Liver (tissue), 9 donors: ENCODE data around the gene ZSWIM8. TPM values are rescaled to one million over a fixed set of nuclear protein-coding genes. Genes with fewer than 3 reads are reported as not detected.

Experiments
- DNase-seq: peaks from one replicate; pipeline ENCODE4 v3.0.0-alpha.2; 2017; ENCODE audit warnings: low spot score
- H3K27ac ChIP-seq, 2 donors: one replicate each; pipeline ENCODE4 v1.7.0; 2013; ENCODE audit warnings: inconsistent platforms in 2 of 2, low read length in 2 of 2, control low read depth in 1 of 2, low read depth in 1 of 2, mild to moderate bottlenecking in 1 of 2
- H3K27me3 ChIP-seq, 4 donors: one replicate each; pipeline versions ENCODE4 v1.6.1 to v1.7.0; 2013; ENCODE audit warnings: low read length in 3 of 4, inconsistent platforms in 1 of 4, mild to moderate bottlenecking in 1 of 4, moderate library complexity in 1 of 4; ENCODE audit not compliant: control insufficient read depth in 4 of 4, insufficient read depth in 4 of 4
- H3K36me3 ChIP-seq, 4 donors: one replicate each; pipeline versions ENCODE4 v1.6.1 to v1.7.0; 2013; ENCODE audit warnings: low read length in 3 of 4, mild to moderate bottlenecking in 3 of 4, low read depth in 1 of 4, moderate library complexity in 1 of 4; ENCODE audit not compliant: control insufficient read depth in 4 of 4, insufficient read depth in 3 of 4
- H3K4me1 ChIP-seq, 4 donors: one replicate each; pipeline versions ENCODE4 v1.6.1 to v1.7.0; 2013; ENCODE audit warnings: low read length in 3 of 4, mild to moderate bottlenecking in 3 of 4, moderate library complexity in 1 of 4; ENCODE audit not compliant: control insufficient read depth in 4 of 4, insufficient read depth in 4 of 4
- H3K4me3 ChIP-seq, 3 donors: one replicate each; pipeline versions ENCODE4 v1.6.1 to v1.7.0; 2013; ENCODE audit warnings: low read length in 3 of 3, control low read depth in 1 of 3, low read depth in 1 of 3, mild to moderate bottlenecking in 1 of 3
- H3K9ac ChIP-seq, 2 donors: one replicate each; pipeline ENCODE4 v1.7.0; 2013; ENCODE audit warnings: low read length in 2 of 2, mild to moderate bottlenecking in 2 of 2, moderate library complexity in 2 of 2, control low read depth in 1 of 2, low read depth in 1 of 2
- H3K9me3 ChIP-seq, 4 donors: one replicate each; pipeline versions ENCODE4 v1.6.1 to v1.7.0; 2013; ENCODE audit warnings: low read length in 3 of 4; ENCODE audit not compliant: control insufficient read depth in 4 of 4
- EGR1 ChIP-seq, 2 donors: IDR thresholded peaks; 2 replicates each; pipeline ENCODE4 v1.6.1; 2016 to 2018; ENCODE audit warnings: antibody characterized with exemption in 2 of 2, low read depth in 2 of 2
- FOXA1 ChIP-seq: IDR thresholded peaks from 2 replicates; pipeline ENCODE4 v1.6.1; 2016; ENCODE audit warnings: antibody characterized with exemption
- FOXA2 ChIP-seq: IDR thresholded peaks from 2 replicates; pipeline ENCODE4 v1.6.1; 2016; ENCODE audit warnings: antibody characterized with exemption
- GABPA ChIP-seq, 2 donors: IDR thresholded peaks in 1 of 2; conservative IDR thresholded peaks in 1 of 2; 2 replicates each; pipeline ENCODE4 v1.6.1; 2016; ENCODE audit warnings: antibody characterized with exemption in 2 of 2, mild to moderate bottlenecking in 1 of 2, moderate library complexity in 1 of 2
- HNF4A ChIP-seq, 2 donors: conservative IDR thresholded peaks; 2 replicates each; pipeline ENCODE4 v1.6.1; 2016; ENCODE audit warnings: antibody characterized with exemption in 2 of 2, mild to moderate bottlenecking in 2 of 2
- HNF4G ChIP-seq: IDR thresholded peaks from 2 replicates; pipeline ENCODE4 v1.6.1; 2016; ENCODE audit warnings: antibody characterized with exemption
- JUND ChIP-seq, 2 donors: IDR thresholded peaks; 2 replicates each; pipeline ENCODE4 v1.6.1; 2016; ENCODE audit warnings: antibody characterized with exemption in 2 of 2
- NR2F2 ChIP-seq: IDR thresholded peaks from 2 replicates; pipeline ENCODE4 v1.6.1; 2016; ENCODE audit warnings: antibody characterized with exemption
- RAD21 ChIP-seq, 2 donors: IDR thresholded peaks; 2 replicates each; pipeline ENCODE4 v1.6.1; 2016; ENCODE audit warnings: antibody characterized with exemption in 2 of 2, mild to moderate bottlenecking in 2 of 2
- RXRA ChIP-seq, 2 donors: IDR thresholded peaks; 2 replicates each; pipeline ENCODE4 v1.6.1; 2017 to 2018; ENCODE audit warnings: antibody characterized with exemption in 2 of 2, mild to moderate bottlenecking in 1 of 2
- SP1 ChIP-seq: IDR thresholded peaks from 2 replicates; pipeline ENCODE4 v1.6.1; 2018; ENCODE audit warnings: antibody characterized with exemption, mild to moderate bottlenecking
- TAF1 ChIP-seq: conservative IDR thresholded peaks from 2 replicates; pipeline ENCODE4 v1.6.1; 2016; ENCODE audit warnings: antibody characterized with exemption, mild to moderate bottlenecking
- YY1 ChIP-seq: IDR thresholded peaks from 2 replicates; pipeline ENCODE4 v1.6.1; 2016; ENCODE audit warnings: antibody characterized with exemption, mild to moderate bottlenecking
- WGBS: extraction: QIAGEN DNeasy Blood & Tissue Kit; methylation state at CpG from one replicate; pipeline ENCODE4 v1.1.7; 2013; 5-methylcytosine and 5-hydroxymethylcytosine counted together
- polyA plus RNA-seq, 2 donors: library from polyadenylated mRNA; stranded (reverse) in 1 of 2; unstranded in 1 of 2; fragments of 200-250 nt in 1 of 2; fragments of >200 nt in 1 of 2; fragmentation: Nextera tagmentation in 1 of 2; extraction: Ambion mirVana in 1 of 2; gene quantifications; one replicate each; pipeline versions ENCODE4 v1.2.1 to v1.2.3, GENCODE V29; 2013 to 2015
- total RNA-seq, 2 donors: library from RNA; depleted of rRNA; stranded (reverse); fragments of >200 nt; gene quantifications; one replicate each; pipeline ENCODE4 v1.2.3, GENCODE V29; 2014
- TF ChIP-seq, protein P1 (sequence below): IDR thresholded peaks from 2 replicates; pipeline ENCODE4 v1.6.1; 2016; ENCODE audit warnings: antibody characterized with exemption
- TF ChIP-seq, protein P2 (sequence below): IDR thresholded peaks from 2 replicates; pipeline ENCODE4 v1.6.1; 2016; ENCODE audit warnings: antibody characterized with exemption
- TF ChIP-seq, protein P3 (sequence below): IDR thresholded peaks from 2 replicates; pipeline ENCODE4 v1.6.1; 2016; ENCODE audit warnings: antibody characterized with exemption
- TF ChIP-seq, protein P4 (sequence below): fragments of 150-350 bp; IDR thresholded peaks from 2 replicates; pipeline ENCODE4 v1.5.1; 2017; ENCODE audit warnings: improper control_type of control experiment, low read depth, low read length; ENCODE audit not compliant: missing input control
- TF ChIP-seq, protein P5 (sequence below): IDR thresholded peaks from 2 replicates; pipeline ENCODE4 v1.6.1; 2016; ENCODE audit warnings: antibody characterized with exemption, mild to moderate bottlenecking
- donor health status: healthy.
- donor health status: healthy.
- donor health status: healthy.
- donor health status: healthy.
- donor health status: healthy.

Gene ZSWIM8
- total and polyA plus RNA-seq, 4 donors: 33.3 to 66.2 (median 44.4) TPM

DNA sequence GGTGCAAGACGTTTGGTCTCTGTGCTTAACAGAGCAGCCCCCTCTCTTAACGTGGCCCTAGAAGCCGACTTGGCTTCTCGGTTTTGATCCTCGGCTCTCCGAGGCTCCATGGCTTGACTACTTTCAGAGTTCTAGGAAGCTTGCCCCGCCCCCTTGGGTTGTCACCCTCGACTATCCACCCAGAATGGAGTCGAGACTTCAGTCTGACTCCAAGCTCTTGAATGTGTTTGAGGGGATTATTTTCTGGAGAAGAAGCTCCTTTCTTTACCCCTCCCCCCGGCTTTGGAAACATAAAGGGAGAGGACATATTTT lies 40.8 kb upstream of the ZSWIM8 start:
- under 1% methylated on average over 10 of the region's 10 CpGs for WGBS
- no peaks in the 10 kb centered on the region for H3K27me3 ChIP-seq

DNA sequence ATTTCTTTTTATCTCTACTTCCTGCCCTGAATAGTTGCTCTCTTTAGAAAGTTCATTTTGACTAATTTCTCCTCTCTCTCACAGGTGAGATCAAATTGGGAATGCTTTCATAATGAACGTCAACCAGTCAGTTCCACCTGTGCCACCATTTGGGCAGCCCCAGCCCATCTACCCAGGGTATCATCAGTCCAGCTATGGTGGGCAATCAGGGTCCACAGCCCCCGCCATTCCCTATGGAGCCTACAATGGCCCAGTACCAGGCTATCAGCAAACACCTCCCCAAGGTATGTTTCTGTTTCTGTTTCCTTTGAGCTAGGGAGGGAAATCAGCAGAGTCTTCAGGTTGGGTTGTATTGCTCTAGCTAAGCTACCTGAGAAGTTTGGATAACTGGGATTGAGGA lies 38.7 kb upstream of the ZSWIM8 start:
- H3K9ac ChIP-seq: no peak overlapping the region
- H3K4me3 ChIP-seq: no peak overlapping the region
- no peaks in the 10 kb centered on the region for H3K27me3 ChIP-seq
- H3K36me3 ChIP-seq: peaks cover 16 to 21% (median 17%) of the 10 kb centered on the region in 4 donors
- TF ChIP-seq GABPA (IDR thresholded peaks at IDR 0.05 in 1 of 2, conservative IDR thresholded peaks at IDR 0.05 in 1 of 2) (no peak), HNF4A (conservative IDR thresholded peaks at IDR 0.05) (no peak), FOXA2 (no peak), RXRA (IDR thresholded peaks at IDR 0.05) (no peak), NR2F2 (no peak), HNF4G (no peak)
- no peak for DNase-seq
- 89% methylated on average over 2 of the region's 2 CpGs for WGBS
- no peaks in the 10 kb centered on the region for H3K9me3 ChIP-seq
- peaks cover 14 to 43% (median 32%) of the 10 kb centered on the region in 4 donors for H3K4me1 ChIP-seq
- no peak overlapping the region for H3K27ac ChIP-seq

More for the DNA sequence above, 40.8 kb upstream of the ZSWIM8 start:
- peak overlapping the region; percentile 90 to 98 (median 98) for H3K4me3 ChIP-seq
- peaks cover 7 to 29% (median 19%) of the 10 kb centered on the region in 4 donors for H3K4me1 ChIP-seq
- peak; percentile 73 for DNase-seq
- no peak for TF ChIP-seq RAD21 (IDR thresholded peaks at IDR 0.05)
- peak overlapping the region; percentile 85 to 98 for H3K9ac ChIP-seq
- H3K27ac ChIP-seq: peak overlapping the region; percentile 94 to 99
- H3K9me3 ChIP-seq: no peaks in the 10 kb centered on the region
- peaks cover 6 to 14% (median 11%) of the 10 kb centered on the region in 4 donors for H3K36me3 ChIP-seq

DNA sequence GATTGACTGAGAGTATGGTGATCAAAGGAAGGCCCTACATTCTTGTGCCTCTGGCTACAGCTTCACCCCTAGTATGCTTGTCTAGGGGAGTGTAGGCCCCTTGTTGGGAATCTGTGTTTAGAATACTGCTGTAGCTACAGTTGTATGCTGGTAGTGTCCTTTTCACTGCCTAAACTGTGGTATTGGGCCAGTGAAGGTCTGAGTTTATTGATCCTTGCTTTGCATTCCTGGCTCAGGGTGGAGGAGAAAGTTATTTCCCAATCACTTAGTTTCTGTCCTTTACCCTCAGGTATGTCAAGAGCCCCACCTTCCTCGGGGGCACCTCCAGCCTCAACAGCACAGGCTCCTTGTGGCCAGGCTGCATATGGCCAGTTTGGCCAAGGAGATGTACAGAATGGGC lies 34.6 kb upstream of the ZSWIM8 start:
- WGBS: 29% methylated on average over 1 of the region's 1 CpG
- Histone ChIP-seq H3K4me1 (peaks cover 8 to 25% (median 19%) of the 10 kb centered on the region in 4 donors), H3K9ac (no peak overlapping the region), H3K9me3 (no peaks in the 10 kb centered on the region), H3K27me3 (no peaks in the 10 kb centered on the region), H3K27ac (no peak overlapping the region), H3K36me3 (peaks cover 24 to 44% (median 40%) of the 10 kb centered on the region in 4 donors), H3K4me3 (no peak overlapping the region)
- TF ChIP-seq, protein P1, sequence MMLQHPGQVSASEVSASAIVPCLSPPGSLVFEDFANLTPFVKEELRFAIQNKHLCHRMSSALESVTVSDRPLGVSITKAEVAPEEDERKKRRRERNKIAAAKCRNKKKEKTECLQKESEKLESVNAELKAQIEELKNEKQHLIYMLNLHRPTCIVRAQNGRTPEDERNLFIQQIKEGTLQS: no peak
- TF ChIP-seq, protein P2, sequence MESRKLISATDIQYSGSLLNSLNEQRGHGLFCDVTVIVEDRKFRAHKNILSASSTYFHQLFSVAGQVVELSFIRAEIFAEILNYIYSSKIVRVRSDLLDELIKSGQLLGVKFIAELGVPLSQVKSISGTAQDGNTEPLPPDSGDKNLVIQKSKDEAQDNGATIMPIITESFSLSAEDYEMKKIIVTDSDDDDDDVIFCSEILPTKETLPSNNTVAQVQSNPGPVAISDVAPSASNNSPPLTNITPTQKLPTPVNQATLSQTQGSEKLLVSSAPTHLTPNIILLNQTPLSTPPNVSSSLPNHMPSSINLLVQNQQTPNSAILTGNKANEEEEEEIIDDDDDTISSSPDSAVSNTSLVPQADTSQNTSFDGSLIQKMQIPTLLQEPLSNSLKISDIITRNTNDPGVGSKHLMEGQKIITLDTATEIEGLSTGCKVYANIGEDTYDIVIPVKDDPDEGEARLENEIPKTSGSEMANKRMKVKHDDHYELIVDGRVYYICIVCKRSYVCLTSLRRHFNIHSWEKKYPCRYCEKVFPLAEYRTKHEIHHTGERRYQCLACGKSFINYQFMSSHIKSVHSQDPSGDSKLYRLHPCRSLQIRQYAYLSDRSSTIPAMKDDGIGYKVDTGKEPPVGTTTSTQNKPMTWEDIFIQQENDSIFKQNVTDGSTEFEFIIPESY: no peak
- TF ChIP-seq, protein P3, sequence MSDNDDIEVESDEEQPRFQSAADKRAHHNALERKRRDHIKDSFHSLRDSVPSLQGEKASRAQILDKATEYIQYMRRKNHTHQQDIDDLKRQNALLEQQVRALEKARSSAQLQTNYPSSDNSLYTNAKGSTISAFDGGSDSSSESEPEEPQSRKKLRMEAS: no peak
- TF ChIP-seq NR2F2 (no peak), RXRA (IDR thresholded peaks at IDR 0.05) (peak; percentile 28 to 67), JUND (IDR thresholded peaks at IDR 0.05) (no peak), RAD21 (IDR thresholded peaks at IDR 0.05) (no peak), SP1 (peak; percentile 43), EGR1 (IDR thresholded peaks at IDR 0.05; ENCODE audit: low read depth in 2 of 2) (no peak), FOXA1 (no peak), HNF4A (conservative IDR thresholded peaks at IDR 0.05) (peak; percentile 33 to 50), HNF4G (no peak), GABPA (IDR thresholded peaks at IDR 0.05 in 1 of 2, conservative IDR thresholded peaks at IDR 0.05 in 1 of 2) (no peak), FOXA2 (no peak), TAF1 (no peak), YY1 (no peak)
- TF ChIP-seq, protein P4, sequence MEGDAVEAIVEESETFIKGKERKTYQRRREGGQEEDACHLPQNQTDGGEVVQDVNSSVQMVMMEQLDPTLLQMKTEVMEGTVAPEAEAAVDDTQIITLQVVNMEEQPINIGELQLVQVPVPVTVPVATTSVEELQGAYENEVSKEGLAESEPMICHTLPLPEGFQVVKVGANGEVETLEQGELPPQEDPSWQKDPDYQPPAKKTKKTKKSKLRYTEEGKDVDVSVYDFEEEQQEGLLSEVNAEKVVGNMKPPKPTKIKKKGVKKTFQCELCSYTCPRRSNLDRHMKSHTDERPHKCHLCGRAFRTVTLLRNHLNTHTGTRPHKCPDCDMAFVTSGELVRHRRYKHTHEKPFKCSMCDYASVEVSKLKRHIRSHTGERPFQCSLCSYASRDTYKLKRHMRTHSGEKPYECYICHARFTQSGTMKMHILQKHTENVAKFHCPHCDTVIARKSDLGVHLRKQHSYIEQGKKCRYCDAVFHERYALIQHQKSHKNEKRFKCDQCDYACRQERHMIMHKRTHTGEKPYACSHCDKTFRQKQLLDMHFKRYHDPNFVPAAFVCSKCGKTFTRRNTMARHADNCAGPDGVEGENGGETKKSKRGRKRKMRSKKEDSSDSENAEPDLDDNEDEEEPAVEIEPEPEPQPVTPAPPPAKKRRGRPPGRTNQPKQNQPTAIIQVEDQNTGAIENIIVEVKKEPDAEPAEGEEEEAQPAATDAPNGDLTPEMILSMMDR: no peak
- TF ChIP-seq, protein P5, sequence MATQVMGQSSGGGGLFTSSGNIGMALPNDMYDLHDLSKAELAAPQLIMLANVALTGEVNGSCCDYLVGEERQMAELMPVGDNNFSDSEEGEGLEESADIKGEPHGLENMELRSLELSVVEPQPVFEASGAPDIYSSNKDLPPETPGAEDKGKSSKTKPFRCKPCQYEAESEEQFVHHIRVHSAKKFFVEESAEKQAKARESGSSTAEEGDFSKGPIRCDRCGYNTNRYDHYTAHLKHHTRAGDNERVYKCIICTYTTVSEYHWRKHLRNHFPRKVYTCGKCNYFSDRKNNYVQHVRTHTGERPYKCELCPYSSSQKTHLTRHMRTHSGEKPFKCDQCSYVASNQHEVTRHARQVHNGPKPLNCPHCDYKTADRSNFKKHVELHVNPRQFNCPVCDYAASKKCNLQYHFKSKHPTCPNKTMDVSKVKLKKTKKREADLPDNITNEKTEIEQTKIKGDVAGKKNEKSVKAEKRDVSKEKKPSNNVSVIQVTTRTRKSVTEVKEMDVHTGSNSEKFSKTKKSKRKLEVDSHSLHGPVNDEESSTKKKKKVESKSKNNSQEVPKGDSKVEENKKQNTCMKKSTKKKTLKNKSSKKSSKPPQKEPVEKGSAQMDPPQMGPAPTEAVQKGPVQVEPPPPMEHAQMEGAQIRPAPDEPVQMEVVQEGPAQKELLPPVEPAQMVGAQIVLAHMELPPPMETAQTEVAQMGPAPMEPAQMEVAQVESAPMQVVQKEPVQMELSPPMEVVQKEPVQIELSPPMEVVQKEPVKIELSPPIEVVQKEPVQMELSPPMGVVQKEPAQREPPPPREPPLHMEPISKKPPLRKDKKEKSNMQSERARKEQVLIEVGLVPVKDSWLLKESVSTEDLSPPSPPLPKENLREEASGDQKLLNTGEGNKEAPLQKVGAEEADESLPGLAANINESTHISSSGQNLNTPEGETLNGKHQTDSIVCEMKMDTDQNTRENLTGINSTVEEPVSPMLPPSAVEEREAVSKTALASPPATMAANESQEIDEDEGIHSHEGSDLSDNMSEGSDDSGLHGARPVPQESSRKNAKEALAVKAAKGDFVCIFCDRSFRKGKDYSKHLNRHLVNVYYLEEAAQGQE: no peak
- no peak for DNase-seq
